HG03139 (cell line): Measurements from ENCODE around the gene TRAF2.
"Not testable (repeated sequence)": the region's sequence is repeated elsewhere in the genome, so short reads cannot be mapped to it uniquely, and the experiment has no call there.

Source experiments
- ATAC-seq: cut with Tn5 transposase; IDR thresholded peaks from one replicate; pipeline ENCODE4 v1.9.1; 2021; ENCODE audit not compliant: unreplicated experiment

TRAF2 gene

DNA sequence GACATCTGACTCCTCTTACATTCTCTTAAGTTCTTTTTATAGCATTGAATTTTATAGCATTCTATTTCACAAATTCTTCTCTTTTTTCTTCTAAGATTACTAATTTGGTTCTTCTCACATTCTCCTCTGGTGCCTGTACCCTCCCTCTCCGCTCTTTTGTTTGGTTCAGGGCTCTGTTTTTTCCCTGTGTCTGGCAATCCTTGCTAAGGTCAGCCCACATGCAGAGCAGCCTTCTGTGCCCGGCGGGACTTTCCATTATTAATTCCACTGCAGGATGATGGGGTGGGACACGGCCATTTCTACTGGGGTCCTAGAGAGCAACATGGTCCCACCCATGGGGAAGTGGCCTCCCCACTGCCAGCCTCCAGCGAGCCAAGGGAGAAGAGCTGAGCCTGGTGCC, 9.8 kb upstream of the TRAF2 start:
- ATAC-seq: no peak

DNA sequence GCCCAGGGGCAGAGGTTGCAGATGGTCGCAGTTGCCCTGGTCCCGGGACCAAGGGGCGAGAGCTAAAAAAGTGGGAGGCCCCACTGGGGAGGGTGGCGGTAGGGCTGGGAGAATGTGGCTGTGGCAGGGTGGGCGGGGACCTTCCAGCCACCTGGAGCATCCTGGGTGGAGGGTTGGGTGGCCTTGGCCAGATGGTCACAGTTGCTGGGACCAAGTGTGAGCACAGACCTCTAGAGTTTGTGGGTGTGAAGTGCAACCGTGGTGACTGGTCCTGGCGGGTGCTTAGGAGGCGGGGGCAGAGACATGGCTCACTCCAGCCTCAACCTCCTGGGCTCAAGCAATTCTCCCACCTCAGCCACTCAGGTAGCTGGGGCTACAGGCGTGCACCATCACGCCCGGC, 5.7 kb upstream of the TRAF2 start:
- ATAC-seq: no peak

- ATAC-seq: no peak
Observed at GRCh38 chr9:136881691-136882108, 4.6 kb upstream of the TRAF2 start.

- ATAC-seq: no peak
Observed at GRCh38 chr9:136882109-136882946, 4.0 kb upstream of the TRAF2 start.

- not testable (repeated sequence) for ATAC-seq
Observed at GRCh38 chr9:136882947-136883283, 3.4 kb upstream of the TRAF2 start.

DNA sequence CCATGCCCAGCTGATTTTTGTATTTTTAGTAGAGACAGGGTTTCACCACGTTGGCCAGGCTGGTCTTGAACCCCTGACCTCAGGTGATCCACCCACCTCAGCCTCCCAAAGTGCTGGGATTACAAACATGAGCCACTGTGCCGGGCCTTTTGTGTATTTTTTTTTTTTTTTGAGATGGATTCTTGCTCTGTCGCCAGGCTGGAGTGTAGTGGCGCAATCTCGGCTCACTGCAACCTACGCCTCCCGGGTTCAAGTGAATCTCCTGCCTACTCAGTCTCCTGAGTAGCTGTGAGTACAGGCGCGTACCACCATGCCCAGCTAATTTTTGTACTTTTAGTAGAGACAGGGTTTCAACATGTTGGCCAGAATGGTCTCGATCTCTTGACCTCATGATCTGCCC, 2.6 kb upstream of the TRAF2 start:
- not testable (repeated sequence) for ATAC-seq

GRCh38 chr9:136886610-136887597, 588 bp downstream of the TRAF2 start:
- peak; percentile 16 for ATAC-seq

- no peak for ATAC-seq
Observed at GRCh38 chr9:136888454-136888853, 2.1 kb downstream of the TRAF2 start.

- ATAC-seq: no peak
Observed at GRCh38 chr9:136889858-136890257, 3.5 kb downstream of the TRAF2 start.

DNA sequence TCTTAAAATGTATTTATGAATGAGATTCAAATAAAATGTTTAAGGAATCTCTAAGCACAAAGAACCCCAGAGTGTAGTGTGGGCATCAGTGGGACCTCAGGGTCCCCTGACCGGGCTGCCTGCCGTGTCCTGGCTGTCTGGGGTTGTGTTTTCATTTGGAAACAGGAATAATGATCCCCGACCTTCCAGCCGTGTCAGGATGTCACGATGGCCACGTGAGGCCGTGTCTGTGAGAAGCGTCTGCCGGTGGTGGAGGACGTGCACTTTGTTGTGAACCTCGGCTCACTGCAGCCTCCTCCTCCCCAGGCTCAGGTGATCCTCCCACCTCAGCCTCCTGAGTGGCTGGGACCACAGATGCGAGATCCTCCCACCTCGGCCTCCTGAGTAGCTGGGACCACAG, 4.3 kb downstream of the TRAF2 start:
- no peak for ATAC-seq

- ATAC-seq: no peak
Observed at GRCh38 chr9:136896027-136896426, 9.7 kb downstream of the TRAF2 start.

DNA sequence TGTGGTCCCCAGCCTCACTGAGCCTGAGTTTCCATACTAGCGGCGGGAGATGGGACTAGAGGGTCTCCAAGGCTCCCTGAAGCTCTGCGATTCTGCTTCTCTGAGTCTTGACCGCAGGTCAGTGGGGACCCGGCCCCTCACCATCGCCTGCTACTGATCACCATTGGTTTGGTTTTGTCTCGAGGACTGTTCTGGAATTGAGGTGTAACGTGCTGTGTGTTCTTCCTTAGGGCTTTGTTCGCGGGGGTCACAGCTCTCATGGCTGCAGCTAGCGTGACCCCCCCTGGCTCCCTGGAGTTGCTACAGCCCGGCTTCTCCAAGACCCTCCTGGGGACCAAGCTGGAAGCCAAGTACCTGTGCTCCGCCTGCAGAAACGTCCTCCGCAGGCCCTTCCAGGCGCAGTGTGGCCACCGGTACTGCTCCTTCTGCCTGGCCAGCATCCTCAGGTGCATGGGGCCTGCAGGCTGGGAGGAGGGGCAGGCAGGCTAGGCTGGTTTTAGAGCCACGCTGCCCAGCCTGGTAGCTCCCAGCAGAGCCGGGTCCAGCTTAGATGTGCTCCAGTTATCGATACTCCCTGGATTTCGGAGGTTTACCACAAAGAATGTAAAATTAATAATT, 12.3 kb downstream of the TRAF2 start:
- ATAC-seq: no peak

- ATAC-seq: no peak
Observed at GRCh38 chr9:136899196-136899595, 12.9 kb downstream of the TRAF2 start.

DNA sequence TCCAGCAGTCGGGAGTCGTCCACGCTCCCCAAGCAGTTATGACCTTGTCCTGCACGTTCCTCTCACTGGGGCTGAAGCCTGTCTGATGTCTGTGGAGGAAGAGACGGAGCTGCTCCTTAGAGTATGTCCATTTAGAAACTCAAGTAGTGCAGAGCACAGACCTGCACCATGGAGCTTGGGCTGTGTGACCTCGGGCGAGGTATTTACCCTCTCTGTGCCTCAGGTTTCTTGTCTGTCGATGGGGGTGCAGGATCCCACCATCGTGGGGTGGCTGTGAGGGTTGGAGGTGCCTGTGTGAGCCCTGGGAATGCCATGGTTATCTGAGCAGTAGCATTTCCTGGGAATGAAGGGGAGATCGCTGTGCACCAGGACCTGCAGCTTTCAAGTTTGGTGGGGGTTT, 14.2 kb downstream of the TRAF2 start:
- ATAC-seq: no peak

- no peak for ATAC-seq
Observed at GRCh38 chr9:136900988-136901515, 14.7 kb downstream of the TRAF2 start.

- peak; percentile 47 for ATAC-seq
Observed at GRCh38 chr9:136901516-136902258, 15.4 kb downstream of the TRAF2 start.

- peak; percentile 51 for ATAC-seq
Observed at GRCh38 chr9:136902259-136902821, 16.0 kb downstream of the TRAF2 start.

- ATAC-seq: no peak
Observed at GRCh38 chr9:136903041-136903554, 16.8 kb downstream of the TRAF2 start.

- ATAC-seq: no peak
Observed at GRCh38 chr9:136906266-136906665, 19.9 kb downstream of the TRAF2 start.
